Measurements from ENCODE around the gene EVPL. TPM values are rescaled to one million over a fixed set of nuclear protein-coding genes. Genes with fewer than 3 reads are reported as not detected.
A peak's percentile ranks its signal among the peaks of the same experiment; 100 is the strongest.

The EVPL gene
- total and polyA plus RNA-seq, 2 of the 13 experiments (the other 11 are each of a cell fraction or from before 2014, with no cell fraction given): 2.1 to 8.2 TPM

- TF ChIP-seq SOX6 (IDR thresholded peaks at IDR 0.05) (no peak), SOX6 (CRISPR knock-in tag; IDR thresholded peaks at IDR 0.05) (0 out of 2 replicates have a peak, but pooled peaks have one; percentile 11), YEATS4 (CRISPR knock-in tag; IDR thresholded peaks at IDR 0.05; ENCODE audit: borderline replicate concordance) (peak; percentile 69; the same call in 1 of the 2 replicates), SKIL (CRISPR knock-in tag; IDR thresholded peaks at IDR 0.05; ENCODE audit: borderline replicate concordance) (peak; percentile 50), ZNF224 (CRISPR knock-in tag; IDR thresholded peaks at IDR 0.05) (no peak), HIC2 (CRISPR knock-in tag; IDR thresholded peaks at IDR 0.05; ENCODE audit: low read depth) (peak; percentile 70; the same call in 1 of the 2 replicates), ZBTB34 (CRISPR knock-in tag; IDR thresholded peaks at IDR 0.05) (0 out of 2 replicates have a peak, but pooled peaks have one; percentile 17), THAP9 (CRISPR knock-in tag; IDR thresholded peaks at IDR 0.05; ENCODE audit: borderline replicate concordance) (peak; percentile 13; the same call in 1 of the 2 replicates), ZBTB40 (IDR thresholded peaks at IDR 0.05) (no peak), ZBTB40 (CRISPR knock-in tag; IDR thresholded peaks at IDR 0.05) (peak; percentile 57; the same call in 1 of the 2 replicates)
Measured at GRCh38 chr17:76027159-76027839, at the start of gene EVPL (continued).

All from HepG2 (cell line).